Measurements from ENCODE around the gene CDKAL1.
"Not testable (repeated sequence)": the region's sequence is repeated elsewhere in the genome, so short reads cannot be mapped to it uniquely, and the experiment has no call there.

CDKAL1 gene

GRCh38 chr6:21023210-21023609 is 489.0 kb downstream of the CDKAL1 start:
- no peak for DNase-seq (ENCODE audit: low read depth, low spot score)

DNA sequence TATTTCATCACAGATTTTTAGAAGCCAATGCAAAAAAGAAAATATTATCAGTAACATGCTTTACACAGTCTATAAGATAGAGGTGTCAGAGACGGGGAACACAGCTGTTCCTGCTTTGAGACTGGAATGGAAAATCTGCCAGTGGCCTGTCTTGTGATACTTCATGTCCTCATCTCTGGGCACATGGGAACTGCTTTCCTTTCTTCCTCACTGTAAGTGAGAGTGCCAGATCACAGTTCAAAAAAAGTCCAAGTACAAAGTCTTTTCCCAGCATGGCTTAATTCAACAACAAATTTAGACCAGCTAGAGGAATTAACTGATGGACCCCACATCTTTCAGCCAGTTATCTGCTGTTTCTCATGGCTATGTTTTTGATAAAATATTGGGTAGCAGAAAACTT is 490.4 kb downstream of the CDKAL1 start:
- DNase-seq (ENCODE audit: low read depth, low spot score), result no peak

- no peak for DNase-seq (ENCODE audit: low read depth, low spot score)
These were observed 492.5 kb downstream of the CDKAL1 start for GRCh38 chr6:21026576-21027273.

DNA sequence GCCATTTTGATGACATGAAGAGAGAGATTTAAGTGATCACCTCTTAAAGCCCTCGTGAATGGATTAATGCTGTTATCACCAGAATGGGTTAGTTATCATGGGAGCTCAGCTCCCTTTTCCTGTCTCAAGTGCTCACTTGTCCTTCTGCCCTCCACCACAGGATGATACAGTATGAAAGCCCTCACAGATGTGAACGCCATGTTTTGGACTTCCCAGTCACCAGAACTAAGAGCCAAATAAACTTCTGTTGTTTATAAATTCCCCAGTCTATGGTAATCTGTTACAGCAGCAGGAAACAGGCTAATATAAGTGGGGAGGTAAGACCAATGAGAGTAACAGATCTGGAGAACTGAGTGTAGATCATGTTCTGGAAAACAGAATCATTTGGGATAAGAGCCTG is 493.2 kb downstream of the CDKAL1 start:
- no peak for DNase-seq (ENCODE audit: low read depth, low spot score)

GRCh38 chr6:21031182-21031581 is 496.9 kb downstream of the CDKAL1 start:
- no peak for DNase-seq (ENCODE audit: low read depth, low spot score)

DNA sequence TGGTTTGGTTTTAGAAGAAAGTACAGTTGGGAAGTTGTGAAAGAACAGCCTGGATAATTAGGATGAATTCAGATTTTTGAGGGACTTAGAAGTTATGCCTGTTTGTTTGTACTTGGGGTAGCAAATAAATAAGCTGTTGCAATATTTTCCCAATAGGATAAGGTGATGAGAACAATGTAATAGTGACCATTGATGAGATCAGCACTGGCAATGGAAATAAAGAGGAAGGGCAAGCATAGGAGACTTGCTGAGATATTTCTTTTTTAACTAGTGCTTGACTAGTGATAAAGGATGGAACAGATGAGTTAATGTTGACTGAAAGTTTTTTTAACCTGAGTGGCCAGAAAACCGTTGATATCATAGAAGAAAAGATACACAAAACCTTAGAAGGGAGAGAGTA is 498.8 kb downstream of the CDKAL1 start:
- no peak for DNase-seq (ENCODE audit: low read depth, low spot score)

- DNase-seq (ENCODE audit: low read depth, low spot score), result no peak
These were observed 499.3 kb downstream of the CDKAL1 start for GRCh38 chr6:21033575-21034026.

DNA sequence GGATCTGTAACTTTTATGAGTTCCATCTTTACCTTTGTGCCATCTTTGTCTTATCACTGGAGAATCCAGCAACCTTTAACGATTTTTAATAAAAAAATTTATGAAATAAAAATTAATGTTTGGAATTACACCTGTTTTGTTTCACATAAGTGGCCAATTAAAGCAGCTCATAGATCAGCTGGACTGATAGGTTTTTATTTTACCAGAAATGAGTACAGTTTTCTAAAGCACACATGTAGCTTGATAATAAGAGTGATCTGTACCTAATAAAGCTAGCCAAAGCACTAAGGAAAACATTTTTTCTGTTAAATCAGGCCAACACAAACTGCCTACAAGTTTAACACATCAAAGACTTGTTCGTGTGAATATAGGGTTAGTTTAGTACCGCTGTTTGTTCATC is 500.1 kb downstream of the CDKAL1 start:
- no peak for DNase-seq (ENCODE audit: low read depth, low spot score)

DNA sequence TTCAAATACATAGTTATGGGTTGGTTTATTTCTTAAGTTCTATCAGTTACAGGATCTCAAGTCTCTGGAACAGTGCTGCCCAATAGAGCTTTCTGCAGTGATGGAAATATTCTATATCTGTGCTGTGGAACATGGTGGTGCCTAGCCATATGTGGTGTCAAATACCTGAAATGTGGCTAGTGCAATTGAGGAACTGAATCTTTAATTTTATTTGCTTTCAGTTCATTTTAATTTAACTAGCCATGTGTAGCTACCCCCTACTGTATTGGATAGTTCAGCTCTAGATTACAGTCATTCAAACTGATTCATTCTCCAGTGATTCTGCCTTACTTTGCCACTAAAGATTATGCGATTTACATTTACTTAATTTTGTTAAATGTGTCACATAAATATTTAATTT is 503.2 kb downstream of the CDKAL1 start:
- no peak for DNase-seq (ENCODE audit: low read depth, low spot score)

- DNase-seq (ENCODE audit: low read depth, low spot score), result no peak
These were observed 505.7 kb downstream of the CDKAL1 start for GRCh38 chr6:21039926-21040325.

GRCh38 chr6:21045135-21045700 is 511.0 kb downstream of the CDKAL1 start:
- DNase-seq (ENCODE audit: low read depth, low spot score), result no peak

DNA sequence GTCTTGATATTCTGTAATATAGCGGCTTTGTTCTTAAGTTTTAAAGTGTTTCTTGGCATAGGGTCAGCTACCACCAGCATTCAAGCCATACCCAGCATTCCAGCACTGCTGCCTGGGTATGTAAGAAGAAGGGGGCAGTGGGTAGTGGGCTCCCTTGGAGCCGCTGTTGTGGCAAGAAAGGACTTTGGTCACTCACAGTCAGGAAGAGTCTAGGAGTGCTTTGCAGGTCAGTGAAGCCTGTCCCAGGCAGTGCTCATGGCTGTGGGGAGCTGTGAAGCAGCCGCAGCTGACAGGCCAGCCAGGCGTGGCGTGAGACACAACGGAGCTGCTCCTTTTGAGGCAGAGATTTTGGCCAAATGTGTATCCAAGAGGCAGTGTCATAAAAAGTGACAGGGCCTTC is 512.0 kb downstream of the CDKAL1 start:
- no peak for DNase-seq (ENCODE audit: low read depth, low spot score)

DNA sequence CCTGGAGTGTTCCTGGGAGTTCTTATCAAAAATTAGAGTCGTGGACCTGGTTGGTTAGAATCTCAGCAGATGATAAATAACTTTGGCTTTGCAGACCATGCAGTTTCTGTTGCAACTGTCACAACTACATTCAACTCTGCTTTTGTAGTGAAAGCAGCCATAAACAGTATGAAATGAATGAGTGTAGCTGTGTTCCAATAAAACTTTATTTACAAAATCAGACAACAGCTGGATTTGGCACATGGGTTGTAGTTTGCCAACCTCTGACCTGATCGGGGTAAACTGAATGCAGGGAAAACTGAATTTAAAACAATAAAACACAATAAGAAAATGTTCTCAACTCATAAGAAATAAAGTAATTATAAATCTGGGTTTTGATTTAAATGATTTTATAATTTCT is 513.8 kb downstream of the CDKAL1 start:
- no peak for DNase-seq (ENCODE audit: low read depth, low spot score)

DNA sequence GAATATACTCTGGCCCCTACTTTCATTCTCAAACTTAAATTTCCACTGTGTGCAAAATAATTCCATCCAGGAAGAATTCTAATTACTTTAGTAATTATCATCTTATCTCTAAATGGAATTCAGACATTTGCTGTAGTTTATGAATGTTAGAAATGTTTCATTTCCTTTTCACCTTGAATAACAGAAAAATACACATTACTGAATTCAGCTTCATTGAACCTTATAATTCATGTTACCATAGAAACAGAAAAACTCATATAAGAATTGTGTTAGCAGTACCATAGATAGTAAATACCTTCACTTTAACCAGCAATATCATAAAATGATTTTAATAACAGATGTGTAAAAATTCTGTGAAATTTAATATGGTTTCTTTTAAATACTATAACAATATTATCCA is 514.9 kb downstream of the CDKAL1 start:
- no peak for DNase-seq (ENCODE audit: low read depth, low spot score)

- DNase-seq (ENCODE audit: low read depth, low spot score), result no peak
These were observed 515.3 kb downstream of the CDKAL1 start for GRCh38 chr6:21049572-21049971.

- DNase-seq (ENCODE audit: low read depth, low spot score), result no peak
These were observed 516.7 kb downstream of the CDKAL1 start for GRCh38 chr6:21050935-21051334.

DNA sequence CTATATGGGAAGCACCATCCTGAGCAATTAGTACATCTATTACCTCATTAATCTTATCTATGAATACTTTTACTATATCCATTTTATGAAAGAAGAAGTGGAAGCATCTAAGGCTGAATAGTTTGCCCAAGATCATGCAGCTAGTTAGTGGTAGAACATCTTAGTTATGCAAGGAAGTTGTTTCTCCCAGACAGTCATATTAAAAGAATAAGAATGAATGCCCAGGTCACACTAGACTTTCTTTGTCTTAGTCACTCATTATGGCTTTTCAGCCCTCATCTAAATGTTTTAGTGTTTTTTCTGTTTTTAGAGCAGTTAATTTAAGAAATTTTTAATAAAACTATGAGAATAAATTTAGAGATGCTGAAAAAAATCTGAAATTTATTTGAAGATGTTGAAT is 517.5 kb downstream of the CDKAL1 start:
- DNase-seq (ENCODE audit: low read depth, low spot score), result no peak

DNA sequence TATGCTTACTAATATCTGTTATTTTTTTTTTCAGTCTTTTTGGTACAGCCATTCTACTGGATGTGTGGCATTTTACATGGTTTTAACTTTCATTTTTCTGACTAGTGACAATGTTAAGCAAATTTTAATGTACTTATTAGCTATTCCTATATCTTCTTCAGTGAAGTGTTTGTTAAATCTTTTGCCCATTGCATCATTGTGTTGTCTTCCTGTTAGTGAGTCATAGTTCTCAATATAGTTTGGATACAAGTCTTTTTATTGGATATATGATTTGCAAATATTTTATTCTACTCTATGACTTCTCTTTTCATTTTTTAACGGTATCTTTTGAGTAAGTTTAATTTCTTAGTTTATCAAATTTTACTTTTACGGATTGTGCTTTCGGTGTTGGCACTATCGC is 519.4 kb downstream of the CDKAL1 start:
- DNase-seq (ENCODE audit: low read depth, low spot score), result no peak

GRCh38 chr6:21055480-21055879 is 521.2 kb downstream of the CDKAL1 start:
- not testable (repeated sequence) for DNase-seq (ENCODE audit: low read depth, low spot score)

DNA sequence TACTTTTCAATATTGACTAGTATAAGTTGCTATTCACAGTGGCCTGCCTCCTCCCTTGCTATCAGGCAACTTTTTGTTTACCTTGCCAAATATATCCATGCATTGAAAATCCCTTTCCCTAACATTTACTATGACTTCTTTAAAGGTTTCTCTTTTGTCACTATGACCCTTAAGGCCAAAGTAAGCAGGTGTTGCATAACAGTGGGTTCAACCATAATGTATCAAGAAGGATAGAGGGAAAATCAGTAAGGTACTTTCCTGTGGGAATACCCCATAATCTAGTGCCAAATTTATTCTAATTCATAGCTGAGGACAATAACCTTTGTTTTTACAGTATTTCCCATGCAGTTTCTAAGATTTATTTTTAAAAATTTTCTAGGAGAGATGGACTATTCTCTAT is 527.6 kb downstream of the CDKAL1 start:
- DNase-seq (ENCODE audit: low read depth, low spot score), result no peak

DNA sequence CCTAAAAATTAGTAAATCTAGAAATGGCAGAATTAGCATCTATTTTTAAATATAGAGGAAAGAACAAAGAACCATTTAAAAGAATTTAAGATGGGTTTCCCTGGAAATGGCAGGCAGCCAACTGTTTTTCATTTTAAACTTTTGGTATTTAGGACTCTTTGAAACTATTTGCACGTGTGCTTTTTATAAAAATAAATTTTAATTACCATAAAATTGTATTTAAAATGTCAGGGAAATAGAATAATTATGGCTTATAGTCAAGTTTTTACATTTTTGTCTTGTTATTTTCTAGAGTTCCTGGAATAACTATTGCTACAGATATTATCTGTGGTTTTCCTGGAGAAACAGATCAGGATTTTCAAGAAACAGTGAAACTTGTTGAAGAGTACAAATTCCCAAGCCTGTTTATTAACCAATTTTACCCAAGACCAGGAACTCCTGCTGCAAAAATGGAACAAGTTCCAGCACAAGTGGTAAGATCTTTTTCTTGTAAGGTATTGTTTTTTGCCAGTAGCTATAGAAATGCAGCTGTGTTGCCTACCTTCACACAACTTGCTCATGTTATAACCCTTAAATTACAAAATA is 530.6 kb downstream of the CDKAL1 start:
- no peak for DNase-seq (ENCODE audit: low read depth, low spot score)

DNA sequence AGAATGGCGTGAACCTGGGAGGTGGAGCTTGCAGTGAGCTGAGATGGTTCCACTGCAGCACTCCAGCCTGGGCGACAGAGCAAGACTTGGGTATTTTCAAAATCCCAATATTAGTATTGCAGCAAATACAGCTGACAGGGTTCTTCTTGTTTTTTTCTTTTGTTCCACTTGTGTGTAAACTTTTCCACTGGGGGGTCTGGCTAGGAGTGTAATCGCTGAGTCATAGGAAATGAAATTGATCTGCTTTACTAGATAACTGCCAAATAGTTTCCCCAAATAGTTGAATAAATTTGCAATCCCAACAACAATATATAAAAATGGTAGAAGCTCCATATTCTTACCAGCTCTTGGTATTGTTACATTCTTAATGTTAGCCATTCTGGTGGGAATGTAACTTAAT is 533.3 kb downstream of the CDKAL1 start:
- no peak for DNase-seq (ENCODE audit: low read depth, low spot score)

DNA sequence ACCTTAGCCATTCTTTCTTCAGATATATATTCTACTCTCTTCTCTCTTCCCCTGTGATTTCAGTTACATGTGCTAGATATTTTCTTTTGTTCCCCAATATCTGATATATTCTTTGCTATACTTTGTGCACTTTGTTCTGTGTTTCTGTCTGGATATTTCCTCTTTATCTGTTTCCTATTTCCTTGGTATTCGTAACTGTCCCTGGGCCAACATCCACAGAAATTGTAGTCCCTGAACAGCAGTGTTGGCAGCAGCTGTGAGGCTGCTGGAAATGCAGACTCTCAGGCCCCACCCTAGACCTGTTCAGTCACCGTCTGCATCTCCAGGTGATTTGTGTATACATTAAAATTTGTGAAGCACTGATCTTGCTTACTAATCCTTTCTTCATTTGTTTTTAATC is 536.4 kb downstream of the CDKAL1 start:
- DNase-seq (ENCODE audit: low read depth, low spot score), result no peak
